GM12801 (cell line): ENCODE data around the gene MPDU1.

Experiments
- CTCF ChIP-seq: IDR thresholded peaks from one replicate; pipeline ENCODE4 v1.5.1; 2011; ENCODE audit warnings: control low read depth; ENCODE audit not compliant: insufficient read length; ENCODE audit errors: extremely low read depth

The MPDU1 gene

GRCh38 chr17:7573324-7574080 lies 10.2 kb upstream of the MPDU1 start:
- no peak for TF ChIP-seq CTCF

GRCh38 chr17:7574176-7574953 lies 9.3 kb upstream of the MPDU1 start:
- TF ChIP-seq CTCF = no peak

- TF ChIP-seq CTCF = no peak
Measured at GRCh38 chr17:7575481-7575883, 8.2 kb upstream of the MPDU1 start.

GRCh38 chr17:7575959-7576358 lies 7.7 kb upstream of the MPDU1 start:
- no peak for TF ChIP-seq CTCF

- TF ChIP-seq CTCF = no peak
Measured at GRCh38 chr17:7576432-7576937, 7.2 kb upstream of the MPDU1 start.

GRCh38 chr17:7577327-7578199 lies 6.1 kb upstream of the MPDU1 start:
- TF ChIP-seq CTCF = no peak
